Neural cell (in vitro differentiated cells): Measurements from ENCODE around the gene TMEM40.

Experiments
- EZH2 ChIP-seq: fragments of 200-600, 300-800 bp; shearing (Covaris generic), sonication (generic); IDR thresholded peaks from 2 replicates; pipeline ENCODE4 v1.6.1; 2014; ENCODE audit warnings: antibody characterized with exemption, low read length, borderline replicate concordance, mild to moderate bottlenecking; ENCODE audit not compliant: insufficient read depth, poor library complexity, severe bottlenecking
- POLR2AphosphoS5 ChIP-seq: IDR thresholded peaks from 2 replicates; pipeline ENCODE4 v1.6.1; 2012
- TF ChIP-seq, protein P1 (sequence below): fragments of 450-650 bp; IDR thresholded peaks from 2 replicates; pipeline ENCODE4 v1.5.1; 2014; ENCODE audit warnings: antibody characterized with exemption, mild to moderate bottlenecking, moderate library complexity; ENCODE audit not compliant: poor library complexity, severe bottlenecking

DNA sequence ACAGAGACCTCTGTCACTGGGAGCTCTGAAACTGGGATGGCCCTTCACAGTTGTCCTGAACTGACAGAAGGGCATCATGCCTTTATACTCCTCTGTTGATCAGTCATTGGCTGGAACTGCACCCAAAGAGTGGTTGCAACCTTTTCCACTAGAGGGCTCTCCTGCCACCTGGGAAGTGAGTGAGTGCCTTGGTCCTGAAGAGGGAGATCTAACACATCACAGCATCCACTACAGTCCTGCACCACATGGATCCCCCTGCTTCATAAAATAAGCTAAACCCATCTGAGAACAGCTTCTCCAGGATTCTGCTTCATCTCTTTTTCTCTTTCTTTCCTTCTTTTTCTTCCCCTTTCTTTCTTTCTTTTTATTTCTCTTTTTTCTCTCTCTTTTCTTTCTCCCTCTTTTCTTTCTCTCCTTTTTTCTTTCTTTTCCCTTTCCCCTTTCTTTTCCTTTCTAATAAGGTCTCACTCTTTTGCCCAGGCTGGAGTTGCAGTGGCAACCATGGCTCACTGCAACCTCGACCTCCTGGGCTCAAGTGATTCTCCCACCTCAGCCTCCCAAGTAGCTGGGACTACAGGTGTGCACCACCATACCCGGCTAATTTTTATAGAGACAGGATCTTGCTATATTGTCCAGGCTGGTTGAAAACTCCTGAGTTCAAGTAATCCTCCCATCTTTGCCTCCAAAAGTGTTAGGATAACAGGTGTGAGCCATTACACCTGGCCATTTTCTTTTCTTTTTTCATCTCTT, 52.4 kb downstream of the TMEM40 start:
- TF ChIP-seq, protein P1, sequence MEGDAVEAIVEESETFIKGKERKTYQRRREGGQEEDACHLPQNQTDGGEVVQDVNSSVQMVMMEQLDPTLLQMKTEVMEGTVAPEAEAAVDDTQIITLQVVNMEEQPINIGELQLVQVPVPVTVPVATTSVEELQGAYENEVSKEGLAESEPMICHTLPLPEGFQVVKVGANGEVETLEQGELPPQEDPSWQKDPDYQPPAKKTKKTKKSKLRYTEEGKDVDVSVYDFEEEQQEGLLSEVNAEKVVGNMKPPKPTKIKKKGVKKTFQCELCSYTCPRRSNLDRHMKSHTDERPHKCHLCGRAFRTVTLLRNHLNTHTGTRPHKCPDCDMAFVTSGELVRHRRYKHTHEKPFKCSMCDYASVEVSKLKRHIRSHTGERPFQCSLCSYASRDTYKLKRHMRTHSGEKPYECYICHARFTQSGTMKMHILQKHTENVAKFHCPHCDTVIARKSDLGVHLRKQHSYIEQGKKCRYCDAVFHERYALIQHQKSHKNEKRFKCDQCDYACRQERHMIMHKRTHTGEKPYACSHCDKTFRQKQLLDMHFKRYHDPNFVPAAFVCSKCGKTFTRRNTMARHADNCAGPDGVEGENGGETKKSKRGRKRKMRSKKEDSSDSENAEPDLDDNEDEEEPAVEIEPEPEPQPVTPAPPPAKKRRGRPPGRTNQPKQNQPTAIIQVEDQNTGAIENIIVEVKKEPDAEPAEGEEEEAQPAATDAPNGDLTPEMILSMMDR: peak; percentile 47
- no peak for TF ChIP-seq EZH2
- no peak for TF ChIP-seq POLR2AphosphoS5
